ENCODE results near the gene SEMA3E.

- peak; percentile 89 for TF ChIP-seq CTCF (IDR thresholded peaks at IDR 0.05; ENCODE audit: low read depth, low read length)
- TF ChIP-seq EZH2phosphoT487 (IDR thresholded peaks at IDR 0.05; ENCODE audit: low read depth): no peak
Observed at GRCh38 chr7:83655951-83656556, 7.1 kb upstream of the SEMA3E start.
